ENCODE measurements around the gene CPNE8.

Gene CPNE8

DNA sequence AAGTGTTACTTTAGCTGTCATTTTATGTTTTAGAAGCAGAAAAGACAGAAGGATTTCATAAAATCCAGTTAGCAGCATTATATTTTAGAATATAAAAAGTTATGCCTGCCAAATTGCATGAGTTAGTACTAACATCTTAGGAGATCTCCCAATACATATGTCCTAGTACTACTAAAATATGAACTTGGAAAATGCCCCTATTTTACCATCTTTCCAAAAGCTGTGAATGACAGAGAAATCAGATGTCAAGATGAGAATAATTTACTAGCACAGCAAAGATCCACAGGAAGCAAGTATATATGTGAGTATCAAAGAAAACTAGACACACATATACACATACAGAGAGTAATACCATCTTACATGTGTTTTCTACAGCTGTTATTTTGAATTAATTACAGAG is 196.9 kb downstream of the CPNE8 start:
- H3K27me3 ChIP-seq (ENCODE audit: control insufficient read depth, insufficient read depth, low read length), result no peaks in the 10 kb centered on the region
- H3K4me2 ChIP-seq (ENCODE audit: low read length), result no peak overlapping the region
- no peak overlapping the region for H3K4me3 ChIP-seq (ENCODE audit: low read depth, low read length)
- no peak overlapping the region for H3K27ac ChIP-seq
- H3K9me3 ChIP-seq (ENCODE audit: control insufficient read depth, low read length), result no peaks in the 10 kb centered on the region
- H2AFZ ChIP-seq, result no peak overlapping the region
- no peak for TF ChIP-seq CTCF (IDR thresholded peaks at IDR 0.05)
- H3K79me2 ChIP-seq, result no peaks in the 10 kb centered on the region
- H3K36me3 ChIP-seq (ENCODE audit: control insufficient read depth, insufficient read depth, low read length), result no peaks in the 10 kb centered on the region
- H3K9ac ChIP-seq, result no peak overlapping the region
- no peaks in the 10 kb centered on the region for H3K4me1 ChIP-seq

- Histone ChIP-seq H3K27me3 (ENCODE audit: control insufficient read depth, insufficient read depth, low read length) (no peaks in the 10 kb centered on the region), H3K4me3 (ENCODE audit: low read depth, low read length) (no peak overlapping the region), H3K27ac (no peak overlapping the region), H3K9ac (no peak overlapping the region), H3K9me3 (ENCODE audit: control insufficient read depth, low read length) (no peaks in the 10 kb centered on the region), H3K36me3 (ENCODE audit: control insufficient read depth, insufficient read depth, low read length) (no peaks in the 10 kb centered on the region), H3K4me1 (no peaks in the 10 kb centered on the region), H2AFZ (no peak overlapping the region), H3K4me2 (ENCODE audit: low read length) (no peak overlapping the region), H3K79me2 (no peaks in the 10 kb centered on the region)
- TF ChIP-seq CTCF (IDR thresholded peaks at IDR 0.05), result no peak
Measured at GRCh38 chr12:38707648-38708047, 197.7 kb downstream of the CPNE8 start.

- no peak overlapping the region for H3K4me3 ChIP-seq (ENCODE audit: low read depth, low read length)
- no peak overlapping the region for H2AFZ ChIP-seq
- TF ChIP-seq CTCF (IDR thresholded peaks at IDR 0.05), result no peak
- no peak overlapping the region for H3K4me2 ChIP-seq (ENCODE audit: low read length)
- H3K27me3 ChIP-seq (ENCODE audit: control insufficient read depth, insufficient read depth, low read length), result no peaks in the 10 kb centered on the region
- no peaks in the 10 kb centered on the region for H3K36me3 ChIP-seq (ENCODE audit: control insufficient read depth, insufficient read depth, low read length)
- H3K79me2 ChIP-seq, result no peaks in the 10 kb centered on the region
- no peak overlapping the region for H3K9ac ChIP-seq
- H3K9me3 ChIP-seq (ENCODE audit: control insufficient read depth, low read length), result no peaks in the 10 kb centered on the region
- no peaks in the 10 kb centered on the region for H3K4me1 ChIP-seq
- no peak overlapping the region for H3K27ac ChIP-seq
Measured at GRCh38 chr12:38697289-38697688, 208.1 kb downstream of the CPNE8 start.

GRCh38 chr12:38695057-38695456 is 210.3 kb downstream of the CPNE8 start:
- Histone ChIP-seq H3K4me2 (ENCODE audit: low read length) (no peak overlapping the region), H3K4me3 (ENCODE audit: low read depth, low read length) (no peak overlapping the region), H2AFZ (no peak overlapping the region), H3K9me3 (ENCODE audit: control insufficient read depth, low read length) (no peaks in the 10 kb centered on the region), H3K36me3 (ENCODE audit: control insufficient read depth, insufficient read depth, low read length) (no peaks in the 10 kb centered on the region), H3K79me2 (no peaks in the 10 kb centered on the region), H3K9ac (no peak overlapping the region), H3K4me1 (no peaks in the 10 kb centered on the region), H3K27ac (no peak overlapping the region), H3K27me3 (ENCODE audit: control insufficient read depth, insufficient read depth, low read length) (no peaks in the 10 kb centered on the region)
- TF ChIP-seq CTCF (IDR thresholded peaks at IDR 0.05), result no peak

GRCh38 chr12:38691164-38691563 is 214.2 kb downstream of the CPNE8 start:
- Histone ChIP-seq H3K4me2 (ENCODE audit: low read length) (no peak overlapping the region), H3K9ac (no peak overlapping the region), H3K27me3 (ENCODE audit: control insufficient read depth, insufficient read depth, low read length) (no peaks in the 10 kb centered on the region), H3K4me3 (ENCODE audit: low read depth, low read length) (no peak overlapping the region), H3K4me1 (no peaks in the 10 kb centered on the region), H3K36me3 (ENCODE audit: control insufficient read depth, insufficient read depth, low read length) (no peaks in the 10 kb centered on the region), H2AFZ (no peak overlapping the region), H3K79me2 (no peaks in the 10 kb centered on the region), H3K9me3 (ENCODE audit: control insufficient read depth, low read length) (no peaks in the 10 kb centered on the region), H3K27ac (no peak overlapping the region)
- no peak for TF ChIP-seq CTCF (IDR thresholded peaks at IDR 0.05)

Data from parathyroid adenoma (tissue), 2 donors.